IPS-20b (cell line): ENCODE data around the gene TRMT112.

ENCODE experiments used
- H3K27ac ChIP-seq: one replicate; pipeline ENCODE4 v1.5.1; 2013; ENCODE audit warnings: low read length
- H3K27me3 ChIP-seq: 2 replicates; pipeline ENCODE4 v1.6.1; 2013; ENCODE audit warnings: mild to moderate bottlenecking, low read length, inconsistent platforms; ENCODE audit not compliant: insufficient read depth
- H3K36me3 ChIP-seq: 2 replicates; pipeline ENCODE4 v1.6.1; 2013; ENCODE audit warnings: low read depth, mild to moderate bottlenecking, inconsistent platforms, low read length, moderate library complexity; ENCODE audit not compliant: insufficient read depth
- H3K4me1 ChIP-seq: 2 replicates; pipeline ENCODE4 v1.6.1; 2013; ENCODE audit warnings: mild to moderate bottlenecking, control low read depth, inconsistent platforms, low read length, moderate library complexity; ENCODE audit not compliant: insufficient read depth
- H3K4me3 ChIP-seq: 2 replicates; pipeline ENCODE4 v1.5.1; 2013; ENCODE audit warnings: mild to moderate bottlenecking, low read length, inconsistent platforms
- H3K9ac ChIP-seq: 2 replicates; pipeline ENCODE4 v1.6.1; 2013; ENCODE audit warnings: low read depth, mild to moderate bottlenecking, inconsistent platforms, low read length, moderate library complexity
- H3K9me3 ChIP-seq: 2 replicates; pipeline ENCODE4 v1.6.1; 2013; ENCODE audit warnings: mild to moderate bottlenecking, low read depth, low read length, inconsistent platforms; ENCODE audit not compliant: insufficient read depth

The TRMT112 gene

GRCh38 chr11:64357446-64357845, 40.1 kb upstream of the TRMT112 start:
- H3K27ac ChIP-seq = no peak overlapping the region
- no peaks in the 10 kb centered on the region for H3K27me3 ChIP-seq
- no peak overlapping the region for H3K9ac ChIP-seq
- H3K4me3 ChIP-seq = no peak overlapping the region
- peaks cover 6% of the 10 kb centered on the region; the same call in 1 of the 2 replicates for H3K4me1 ChIP-seq
- peaks cover 12% of the 10 kb centered on the region for H3K36me3 ChIP-seq
- no peaks in the 10 kb centered on the region for H3K9me3 ChIP-seq

- no peak overlapping the region for H3K9ac ChIP-seq
- H3K27ac ChIP-seq = no peak overlapping the region
- H3K4me3 ChIP-seq = no peak overlapping the region
- H3K36me3 ChIP-seq = peaks cover 5% of the 10 kb centered on the region; the same call in 1 of the 2 replicates
- no peaks in the 10 kb centered on the region for H3K9me3 ChIP-seq
- peaks cover 6% of the 10 kb centered on the region; the same call in 1 of the 2 replicates for H3K4me1 ChIP-seq
- no peaks in the 10 kb centered on the region for H3K27me3 ChIP-seq
Observed at GRCh38 chr11:64356498-64357411, 39.4 kb upstream of the TRMT112 start.

GRCh38 chr11:64355078-64355940, 38.0 kb upstream of the TRMT112 start:
- Histone ChIP-seq H3K4me1 (peaks cover 6% of the 10 kb centered on the region; the same call in 1 of the 2 replicates), H3K9me3 (no peaks in the 10 kb centered on the region), H3K9ac (no peak overlapping the region; the same call in 1 of the 2 replicates), H3K4me3 (peak overlapping the region; percentile 18; the same call in 1 of the 2 replicates), H3K36me3 (no peaks in the 10 kb centered on the region), H3K27me3 (no peaks in the 10 kb centered on the region), H3K27ac (no peak overlapping the region)

GRCh38 chr11:64353715-64354506, 36.6 kb upstream of the TRMT112 start:
- no peaks in the 10 kb centered on the region for H3K27me3 ChIP-seq
- no peaks in the 10 kb centered on the region for H3K9me3 ChIP-seq
- H3K36me3 ChIP-seq = no peaks in the 10 kb centered on the region
- peaks cover 6% of the 10 kb centered on the region; the same call in 1 of the 2 replicates for H3K4me1 ChIP-seq
- no peak overlapping the region for H3K9ac ChIP-seq
- H3K27ac ChIP-seq = no peak overlapping the region
- H3K4me3 ChIP-seq = no peak overlapping the region

GRCh38 chr11:64352995-64353714, 35.8 kb upstream of the TRMT112 start:
- H3K27ac ChIP-seq = no peak overlapping the region
- no peaks in the 10 kb centered on the region for H3K9me3 ChIP-seq
- H3K27me3 ChIP-seq = no peaks in the 10 kb centered on the region
- no peak overlapping the region for H3K4me3 ChIP-seq
- no peaks in the 10 kb centered on the region for H3K36me3 ChIP-seq
- no peak overlapping the region for H3K9ac ChIP-seq
- H3K4me1 ChIP-seq = peaks cover 6% of the 10 kb centered on the region; the same call in 1 of the 2 replicates

GRCh38 chr11:64352099-64352994, 35.0 kb upstream of the TRMT112 start:
- peaks cover 6% of the 10 kb centered on the region; the same call in 1 of the 2 replicates for H3K4me1 ChIP-seq
- H3K27me3 ChIP-seq = no peaks in the 10 kb centered on the region
- H3K36me3 ChIP-seq = no peaks in the 10 kb centered on the region
- no peaks in the 10 kb centered on the region for H3K9me3 ChIP-seq
- no peak overlapping the region for H3K9ac ChIP-seq
- H3K27ac ChIP-seq = no peak overlapping the region
- H3K4me3 ChIP-seq = no peak overlapping the region

GRCh38 chr11:64351136-64351631, 33.8 kb upstream of the TRMT112 start:
- H3K36me3 ChIP-seq = no peaks in the 10 kb centered on the region
- no peaks in the 10 kb centered on the region for H3K9me3 ChIP-seq
- H3K4me3 ChIP-seq = no peak overlapping the region
- no peak overlapping the region for H3K27ac ChIP-seq
- no peaks in the 10 kb centered on the region for H3K27me3 ChIP-seq
- no peak overlapping the region for H3K9ac ChIP-seq
- peaks cover 6% of the 10 kb centered on the region; the same call in 1 of the 2 replicates for H3K4me1 ChIP-seq

- Histone ChIP-seq H3K4me1 (no peaks in the 10 kb centered on the region), H3K27ac (no peak overlapping the region), H3K9me3 (no peaks in the 10 kb centered on the region), H3K27me3 (no peaks in the 10 kb centered on the region), H3K36me3 (no peaks in the 10 kb centered on the region), H3K4me3 (no peak overlapping the region), H3K9ac (no peak overlapping the region)
Observed at GRCh38 chr11:64349404-64349803, 32.0 kb upstream of the TRMT112 start.

- Histone ChIP-seq H3K27me3 (no peaks in the 10 kb centered on the region), H3K4me3 (no peak overlapping the region), H3K4me1 (no peaks in the 10 kb centered on the region), H3K27ac (no peak overlapping the region), H3K36me3 (no peaks in the 10 kb centered on the region), H3K9me3 (no peaks in the 10 kb centered on the region), H3K9ac (no peak overlapping the region)
Observed at GRCh38 chr11:64349025-64349387, 31.6 kb upstream of the TRMT112 start.
